T-helper 1 cell (primary cell): ENCODE data around the gene BRSK2.

Source experiments
- DNase-seq, 5 donors: peaks; one replicate each; pipeline ENCODE4 v3.0.0-alpha.2; 2012 to 2020

BRSK2 gene

DNA sequence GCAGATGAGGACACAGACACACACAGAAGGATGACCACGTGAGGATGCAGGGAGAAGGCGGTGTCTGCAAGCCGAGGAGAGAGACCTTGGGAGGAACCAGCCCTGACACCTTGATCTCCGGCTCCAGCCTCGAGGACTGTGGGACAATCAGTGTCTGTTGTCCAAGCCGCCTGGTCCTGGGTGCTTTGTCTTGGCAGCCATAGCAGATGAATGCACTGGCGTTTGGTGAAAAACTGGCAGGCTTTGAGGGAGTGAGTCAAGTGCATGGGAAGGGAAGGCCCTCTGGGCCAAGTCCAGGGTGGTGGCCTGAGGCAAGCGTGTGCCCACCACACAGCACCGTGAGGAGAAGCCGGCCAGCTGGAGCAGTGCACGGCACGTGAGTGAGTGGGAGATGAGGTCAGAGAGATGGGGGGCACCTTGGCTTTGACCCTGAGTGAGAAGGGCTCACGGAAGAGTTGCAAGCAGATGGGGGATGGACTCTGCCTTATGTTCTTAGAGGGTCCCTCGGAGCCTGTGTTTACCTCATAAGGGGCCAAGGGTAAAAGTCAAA, 12.4 kb upstream of the BRSK2 start:
- no peak for DNase-seq

GRCh38 chr11:1381793-1382425, 7.8 kb upstream of the BRSK2 start:
- no peak for DNase-seq

DNA sequence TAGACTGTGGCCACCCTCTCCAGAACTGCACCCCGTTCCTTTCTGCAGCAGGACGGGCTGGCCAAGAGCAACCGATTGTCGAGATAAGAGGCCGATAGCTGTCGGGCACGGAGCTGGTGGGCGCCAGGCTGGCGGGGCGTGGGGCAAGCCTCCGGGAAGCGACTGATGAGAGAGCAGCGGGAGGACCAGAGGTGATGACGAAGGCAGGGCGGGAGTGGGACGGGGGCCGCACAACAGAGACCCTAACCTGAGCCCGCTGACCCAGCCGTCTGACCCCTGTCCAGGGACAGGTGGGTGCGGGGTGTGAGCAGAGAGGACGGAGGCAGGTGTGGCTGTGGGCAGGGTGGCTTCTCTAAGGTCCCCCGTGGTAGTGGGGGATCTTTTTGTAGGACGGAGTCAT, 7.3 kb upstream of the BRSK2 start:
- DNase-seq: no peak

GRCh38 chr11:1382831-1383607, 6.7 kb upstream of the BRSK2 start:
- peak; percentile 58 to 80 (median 72) for DNase-seq

- no peak for DNase-seq
These were observed 5.3 kb upstream of the BRSK2 start for GRCh38 chr11:1384199-1384970.

DNA sequence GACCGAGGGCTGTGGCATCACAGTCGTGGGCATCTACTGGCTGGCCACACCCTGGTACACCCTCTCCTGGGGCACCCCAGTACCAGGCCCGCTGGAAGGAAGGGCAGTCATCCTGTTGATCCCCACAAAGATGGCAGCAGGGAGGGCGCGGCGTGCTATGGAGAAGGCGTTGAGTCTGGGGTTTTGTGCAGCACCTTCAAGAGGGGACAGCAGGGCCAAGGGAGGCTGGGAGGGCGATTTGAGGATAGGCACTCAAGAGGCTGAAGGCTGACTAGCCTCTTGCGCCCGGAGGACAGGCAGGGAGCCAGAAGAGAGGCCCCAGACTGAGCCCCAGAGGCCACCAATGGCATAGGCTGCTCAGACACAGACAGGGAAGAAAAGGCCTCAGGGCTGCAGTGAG, 2.2 kb upstream of the BRSK2 start:
- no peak for DNase-seq

- no peak for DNase-seq
These were observed 1.6 kb upstream of the BRSK2 start for GRCh38 chr11:1387961-1388762.

- no peak for DNase-seq
These were observed 1.0 kb upstream of the BRSK2 start for GRCh38 chr11:1388763-1389102.

DNA sequence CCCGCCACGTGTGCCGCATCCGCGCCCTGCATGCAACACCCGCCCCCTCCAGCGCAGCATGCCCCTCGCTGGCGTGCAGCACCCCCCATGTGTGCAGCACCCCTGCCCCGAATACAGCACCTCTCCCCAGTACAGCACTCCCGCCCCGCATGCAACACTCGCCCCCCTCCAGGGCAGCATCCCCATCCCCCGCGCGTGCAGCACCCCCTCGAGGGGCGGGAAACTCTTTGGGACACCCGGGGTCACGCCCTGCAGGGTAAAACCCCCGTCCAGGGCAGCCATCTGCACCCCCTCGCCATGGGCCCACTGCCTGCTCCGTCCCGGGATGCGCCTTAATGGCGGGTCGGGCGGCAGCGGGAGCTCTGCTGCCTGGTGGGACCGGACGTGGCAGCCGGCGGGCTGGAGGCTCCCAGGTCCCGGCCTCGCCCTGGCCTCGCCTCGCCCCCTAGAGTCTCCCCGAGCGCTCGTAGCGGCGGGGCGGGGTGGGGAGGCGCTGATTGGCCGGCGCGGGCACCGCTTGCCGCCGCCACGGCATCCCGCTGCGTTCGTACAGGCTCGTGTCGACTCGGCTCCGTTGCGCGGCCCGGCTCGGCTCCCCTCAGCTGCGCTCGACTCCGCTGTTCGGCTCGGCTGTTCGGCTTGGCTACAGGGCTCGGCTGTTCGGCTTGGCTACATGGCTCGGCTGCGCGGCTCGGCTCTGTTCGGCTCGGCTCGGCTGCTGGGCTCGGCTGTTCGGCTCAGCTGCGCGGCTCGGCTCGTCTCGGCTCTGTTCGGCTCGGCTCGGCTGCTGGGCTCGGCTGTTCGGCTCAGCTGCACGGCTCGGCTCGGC, 417 bp upstream of the BRSK2 start:
- DNase-seq: peak; percentile 88 to 97 (median 96)

DNA sequence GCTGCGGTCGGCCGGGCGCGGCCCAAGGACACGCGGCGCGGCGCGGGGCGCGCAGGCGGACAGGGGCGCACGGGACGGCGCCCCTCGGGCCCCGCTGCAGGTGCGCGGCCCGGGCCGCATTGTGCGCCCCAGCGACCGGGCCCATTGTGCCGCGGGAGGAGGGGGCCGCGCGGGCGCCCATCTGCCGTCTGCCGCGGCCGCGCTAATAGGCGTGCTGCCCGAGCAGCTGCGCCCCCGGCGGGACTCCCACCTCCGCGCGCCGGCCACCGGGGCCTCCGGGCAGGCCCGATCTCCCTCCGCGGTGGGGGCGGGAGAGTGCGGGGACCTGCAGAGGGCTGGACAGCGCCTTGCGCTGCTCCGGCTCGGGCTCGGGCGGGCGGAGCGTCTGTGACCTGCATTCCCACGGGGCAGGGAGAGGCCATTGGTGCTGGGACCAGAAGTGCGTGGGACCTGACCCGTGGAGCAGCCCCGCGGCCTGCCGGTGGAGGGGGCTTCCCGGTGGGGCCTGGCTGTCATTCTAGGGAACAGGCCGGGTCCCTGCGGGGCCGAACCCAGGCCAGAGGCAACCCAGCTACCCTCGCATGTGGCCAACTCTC, 933 bp downstream of the BRSK2 start:
- peak in 1 of 5 donors; percentile 6 for DNase-seq

DNA sequence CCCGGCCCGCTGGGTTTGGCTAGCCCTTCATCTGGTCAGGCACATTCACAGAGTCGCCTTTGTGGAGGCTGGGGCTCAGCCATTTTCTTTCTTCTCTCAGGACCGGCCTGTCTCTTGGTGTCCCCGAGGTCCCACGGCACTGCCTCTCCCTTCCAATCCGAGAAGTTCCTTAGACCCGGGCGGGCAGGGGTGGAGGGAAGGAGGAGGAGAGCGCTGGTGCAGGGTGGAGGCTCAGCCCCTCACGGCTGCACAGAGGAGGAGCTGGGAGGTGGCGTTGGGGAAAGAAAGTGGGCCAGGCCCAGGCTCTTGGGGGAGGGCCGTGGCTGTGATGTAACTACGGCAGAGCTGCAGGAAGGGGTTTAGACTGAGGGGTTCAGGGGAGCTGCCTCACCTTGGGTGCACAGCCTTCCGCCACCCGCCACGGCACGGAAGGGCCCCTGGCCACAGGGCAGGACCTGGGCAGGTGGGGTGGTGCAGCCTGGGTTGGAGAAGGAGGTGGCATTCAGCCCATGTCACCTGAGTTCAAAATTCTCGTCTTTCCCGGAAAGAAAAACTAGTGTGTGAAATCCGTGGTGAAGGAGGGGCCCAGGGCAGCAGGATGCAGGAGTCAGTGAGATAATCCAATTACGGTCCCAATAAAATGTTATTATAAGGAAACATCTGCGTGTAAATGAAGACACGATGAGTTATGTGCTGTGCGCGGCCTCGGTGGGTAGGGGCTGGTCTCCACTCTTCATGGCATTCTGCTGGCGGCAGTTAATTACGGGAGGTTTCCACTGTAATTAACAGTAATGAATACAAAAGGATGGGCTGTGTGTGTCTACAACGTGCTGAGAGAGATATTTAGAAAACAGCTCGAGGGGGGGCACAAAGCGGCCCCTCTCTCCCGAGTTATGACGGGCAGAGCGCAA, 1.7 kb downstream of the BRSK2 start:
- DNase-seq: peak in 1 of 5 donors; percentile 4

GRCh38 chr11:1392111-1392510, 2.4 kb downstream of the BRSK2 start:
- DNase-seq: no peak

DNA sequence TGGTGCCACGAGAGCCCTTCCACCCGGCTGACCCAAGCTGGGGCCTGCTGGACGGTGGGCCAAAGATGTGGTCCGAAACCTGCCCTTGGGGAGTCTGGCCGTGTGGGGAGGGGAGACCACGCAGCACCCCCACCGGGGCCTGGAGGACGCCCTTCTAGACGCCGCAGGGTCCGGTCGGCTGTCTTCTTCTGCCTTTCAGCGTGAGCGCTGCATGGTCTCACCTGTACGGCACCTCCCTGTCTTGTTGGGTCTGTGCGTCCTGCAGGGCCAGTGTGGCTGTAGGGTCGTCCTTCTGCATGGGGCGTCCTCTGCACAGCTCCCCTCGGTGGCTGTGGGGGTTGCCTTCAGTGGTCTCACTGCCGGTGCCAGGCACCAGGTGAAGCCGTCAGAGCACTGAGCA, 2.8 kb downstream of the BRSK2 start:
- DNase-seq: no peak

DNA sequence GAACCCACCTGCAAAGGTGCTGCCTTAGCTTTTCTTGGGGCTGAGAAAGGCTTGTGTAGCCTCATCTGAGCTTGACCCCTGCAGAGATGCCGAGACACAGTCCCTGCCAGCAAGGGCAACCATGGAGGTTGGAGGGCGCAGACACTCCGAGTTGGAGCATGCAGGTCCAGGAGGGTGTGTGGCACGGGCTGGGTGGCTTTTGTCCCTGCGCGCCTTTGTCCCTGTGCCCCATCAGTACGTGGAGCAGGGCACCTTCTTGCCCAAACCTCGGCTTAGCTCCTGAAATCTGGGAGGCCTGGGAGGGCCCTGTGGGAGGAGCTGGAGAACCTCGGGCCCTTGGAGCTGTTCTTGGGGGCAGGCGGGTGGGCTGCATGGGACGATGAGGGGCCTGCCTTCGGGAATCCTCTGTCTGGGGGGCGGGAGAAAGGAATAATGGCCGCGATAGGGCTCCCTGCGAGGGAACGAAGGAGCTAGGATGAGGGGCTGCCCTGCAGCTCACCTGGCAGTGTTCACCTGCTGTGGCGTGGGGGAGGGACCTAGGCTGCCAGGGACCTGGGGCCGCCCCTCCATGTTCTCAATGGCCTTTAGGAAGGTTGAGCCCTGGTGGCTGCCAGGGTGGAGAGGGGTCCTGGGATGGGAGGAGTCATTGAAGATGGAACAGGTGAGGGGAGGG, 3.4 kb downstream of the BRSK2 start:
- DNase-seq: no peak

GRCh38 chr11:1394936-1395772, 5.4 kb downstream of the BRSK2 start:
- no peak for DNase-seq

DNA sequence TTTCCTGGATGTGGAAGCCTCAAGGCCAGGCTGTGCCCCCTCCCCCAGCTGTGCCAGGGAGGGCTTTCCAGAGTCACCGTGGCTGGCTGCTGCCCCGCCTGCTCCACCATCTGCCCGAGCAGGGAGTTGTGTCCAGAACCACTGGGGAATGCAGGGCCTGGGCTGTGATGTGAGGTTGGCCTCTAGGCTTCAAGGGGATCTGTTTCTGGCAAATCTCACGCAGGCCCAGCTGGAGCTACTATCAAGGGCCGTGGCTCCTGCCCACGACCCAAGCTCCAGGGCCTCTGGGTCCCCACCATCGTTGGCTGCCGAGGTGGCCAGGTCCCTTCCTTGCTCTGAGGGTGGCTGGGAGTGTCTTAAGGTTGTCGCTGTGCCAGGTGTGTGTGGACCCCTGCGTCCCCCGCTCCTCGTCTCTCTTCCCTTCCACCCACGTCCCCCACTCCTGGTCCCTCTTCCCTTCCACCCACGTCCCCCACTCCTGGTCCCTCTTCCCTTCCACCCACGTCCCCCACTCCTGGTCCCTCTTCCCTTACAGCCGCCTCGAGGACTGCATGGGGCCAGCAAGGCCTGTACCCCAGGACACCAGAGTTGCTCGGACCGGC, 6.1 kb downstream of the BRSK2 start:
- peak in 1 of 5 donors; percentile 7 for DNase-seq

GRCh38 chr11:1396375-1396841, 6.7 kb downstream of the BRSK2 start:
- DNase-seq: no peak
